ENCODE results near the gene MYO1F. TPM values are rescaled to one million over a fixed set of nuclear protein-coding genes. Genes with fewer than 3 reads are reported as not detected.

MYO1F gene
- total RNA-seq, 1 experiment from 2014 or later, result not detected

DNA sequence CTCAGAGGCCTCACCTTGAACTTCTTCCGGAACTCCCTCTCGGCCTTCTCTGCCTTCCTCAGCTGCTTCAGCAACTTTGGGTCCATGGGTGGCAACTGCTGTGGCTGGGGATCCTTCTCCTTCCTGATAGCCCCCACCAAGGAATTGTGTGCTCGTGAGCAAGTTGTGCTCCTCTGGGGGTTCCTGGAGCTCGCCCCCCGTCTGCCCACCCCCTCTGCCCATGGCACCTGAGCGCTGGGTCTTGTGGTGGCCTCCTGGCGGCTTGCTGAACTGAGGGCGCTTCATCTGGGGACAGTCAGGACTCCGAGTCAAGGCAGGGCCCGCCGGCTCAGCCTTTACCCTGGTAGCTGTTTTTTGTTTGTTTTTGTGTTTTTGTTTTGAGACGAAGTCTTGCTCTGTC lies 86.4 kb downstream of the MYO1F start:
- Mint-ChIP-seq H3K27ac (ENCODE audit: unreplicated experiment) (no peak overlapping the region), H3K4me1 (ENCODE audit: low read depth, unreplicated experiment) (no peaks in the 10 kb centered on the region), H3K9me3 (ENCODE audit: low read depth, unreplicated experiment) (no peaks in the 10 kb centered on the region), H3K27me3 (ENCODE audit: unreplicated experiment) (no peaks in the 10 kb centered on the region), H3K4me3 (ENCODE audit: low read depth, unreplicated experiment) (no peak overlapping the region), H3K36me3 (ENCODE audit: insufficient read depth, unreplicated experiment) (peaks cover 28% of the 10 kb centered on the region)
- no TSS peak for BruUV-seq (replicated peaks)
- TF ChIP-seq CTCF (IDR thresholded peaks at IDR 0.05; ENCODE audit: unreplicated experiment), result no peak
- intact Hi-C loops (cut with micrococcal nuclease; ENCODE audit: unreplicated experiment), result no loop called here
- CTCF ChIA-PET, result interaction anchor here (0.6 kb wide), 1 partner anchor 14 kb away, joined by 3 read pairs; no protein-coding TSS in a partner anchor
- DNase-seq, result no peak

DNA sequence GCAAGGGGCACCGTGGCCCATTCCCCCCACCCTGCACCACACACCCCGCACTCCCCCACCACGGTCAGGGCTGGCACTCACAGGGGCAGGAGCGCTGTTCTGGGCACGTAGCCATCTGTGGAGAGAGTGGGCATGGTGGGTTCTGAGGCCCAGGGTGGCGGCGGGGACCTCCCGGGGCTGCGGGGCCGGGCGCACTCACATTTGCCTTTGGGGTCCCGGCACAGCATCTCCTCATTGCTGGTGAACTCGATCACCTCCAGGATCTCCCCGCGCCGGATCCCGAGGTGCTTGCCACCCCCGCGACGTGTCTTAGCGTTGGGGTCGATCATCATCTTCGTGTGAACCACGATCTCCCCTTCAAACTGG lies 86.9 kb downstream of the MYO1F start:
- H3K4me1 Mint-ChIP-seq (ENCODE audit: low read depth, unreplicated experiment), result no peaks in the 10 kb centered on the region
- no peak for DNase-seq
- no peaks in the 10 kb centered on the region for H3K9me3 Mint-ChIP-seq (ENCODE audit: low read depth, unreplicated experiment)
- no peak overlapping the region for H3K27ac Mint-ChIP-seq (ENCODE audit: unreplicated experiment)
- peaks cover 28% of the 10 kb centered on the region for H3K36me3 Mint-ChIP-seq (ENCODE audit: insufficient read depth, unreplicated experiment)
- H3K27me3 Mint-ChIP-seq (ENCODE audit: unreplicated experiment), result no peaks in the 10 kb centered on the region
- intact Hi-C loops (cut with micrococcal nuclease; ENCODE audit: unreplicated experiment), result no loop called here
- CTCF ChIA-PET, result no interaction called here
- no peak overlapping the region for H3K4me3 Mint-ChIP-seq (ENCODE audit: low read depth, unreplicated experiment)
- no TSS peak for BruUV-seq (replicated peaks)
- no peak for TF ChIP-seq CTCF (IDR thresholded peaks at IDR 0.05; ENCODE audit: unreplicated experiment)

GRCh38 chr19:8489561-8490394 lies 87.5 kb downstream of the MYO1F start:
- TF ChIP-seq CTCF (IDR thresholded peaks at IDR 0.05; ENCODE audit: unreplicated experiment), result no peak
- Mint-ChIP-seq H3K4me3 (ENCODE audit: low read depth, unreplicated experiment) (no peak overlapping the region), H3K4me1 (ENCODE audit: low read depth, unreplicated experiment) (no peaks in the 10 kb centered on the region), H3K27ac (ENCODE audit: unreplicated experiment) (no peak overlapping the region), H3K9me3 (ENCODE audit: low read depth, unreplicated experiment) (no peaks in the 10 kb centered on the region), H3K36me3 (ENCODE audit: insufficient read depth, unreplicated experiment) (peaks cover 28% of the 10 kb centered on the region), H3K27me3 (ENCODE audit: unreplicated experiment) (no peaks in the 10 kb centered on the region)
- no peak for DNase-seq
- CTCF ChIA-PET, result no interaction called here
- BruUV-seq (replicated peaks), result no TSS peak
- intact Hi-C loops (cut with micrococcal nuclease; ENCODE audit: unreplicated experiment), result no loop called here

DNA sequence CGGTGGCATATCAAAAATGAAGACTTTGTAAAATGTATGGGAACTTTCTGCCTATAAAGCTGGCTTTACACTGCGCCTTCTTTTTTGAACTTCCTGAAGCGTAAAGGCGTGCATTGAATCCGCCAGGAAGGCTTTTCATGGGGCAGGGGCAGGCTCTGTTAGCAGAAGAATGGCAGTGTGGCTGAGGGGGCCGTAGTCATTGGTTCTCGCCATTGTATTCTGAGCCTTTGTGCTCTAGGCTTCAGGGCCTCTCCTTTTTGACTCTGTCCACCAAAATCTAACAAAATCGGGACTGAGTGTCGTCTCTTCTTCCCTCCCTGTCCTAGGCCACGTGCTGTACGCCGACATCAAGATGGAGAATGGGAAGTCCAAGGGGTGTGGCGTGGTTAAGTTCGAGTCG lies 88.9 kb downstream of the MYO1F start:
- CTCF ChIA-PET, result no interaction called here
- Mint-ChIP-seq H3K4me1 (ENCODE audit: low read depth, unreplicated experiment) (no peaks in the 10 kb centered on the region), H3K9me3 (ENCODE audit: low read depth, unreplicated experiment) (no peaks in the 10 kb centered on the region), H3K27me3 (ENCODE audit: unreplicated experiment) (no peaks in the 10 kb centered on the region), H3K27ac (ENCODE audit: unreplicated experiment) (no peak overlapping the region), H3K36me3 (ENCODE audit: insufficient read depth, unreplicated experiment) (peaks cover 32% of the 10 kb centered on the region), H3K4me3 (ENCODE audit: low read depth, unreplicated experiment) (no peak overlapping the region)
- intact Hi-C loops (cut with micrococcal nuclease; ENCODE audit: unreplicated experiment), result no loop called here
- no peak for TF ChIP-seq CTCF (IDR thresholded peaks at IDR 0.05; ENCODE audit: unreplicated experiment)
- DNase-seq, result no peak
- BruUV-seq (replicated peaks), result no TSS peak

Data from Calu3 (cell line).